ENCODE data around the gene WASL.

- TF ChIP-seq CTCF (IDR thresholded peaks at IDR 0.05; ENCODE audit: insufficient read depth, low read depth, low read length), result no peak
- no peak for TF ChIP-seq EZH2 (IDR thresholded peaks at IDR 0.05; ENCODE audit: insufficient read depth, low read length)
Observed at GRCh38 chr7:123639631-123640030, 109.2 kb downstream of the WASL start.

Measured in astrocyte (in vitro differentiated cells and primary cell).